ENCODE data around the gene KLF13.

KLF13 gene

DNA sequence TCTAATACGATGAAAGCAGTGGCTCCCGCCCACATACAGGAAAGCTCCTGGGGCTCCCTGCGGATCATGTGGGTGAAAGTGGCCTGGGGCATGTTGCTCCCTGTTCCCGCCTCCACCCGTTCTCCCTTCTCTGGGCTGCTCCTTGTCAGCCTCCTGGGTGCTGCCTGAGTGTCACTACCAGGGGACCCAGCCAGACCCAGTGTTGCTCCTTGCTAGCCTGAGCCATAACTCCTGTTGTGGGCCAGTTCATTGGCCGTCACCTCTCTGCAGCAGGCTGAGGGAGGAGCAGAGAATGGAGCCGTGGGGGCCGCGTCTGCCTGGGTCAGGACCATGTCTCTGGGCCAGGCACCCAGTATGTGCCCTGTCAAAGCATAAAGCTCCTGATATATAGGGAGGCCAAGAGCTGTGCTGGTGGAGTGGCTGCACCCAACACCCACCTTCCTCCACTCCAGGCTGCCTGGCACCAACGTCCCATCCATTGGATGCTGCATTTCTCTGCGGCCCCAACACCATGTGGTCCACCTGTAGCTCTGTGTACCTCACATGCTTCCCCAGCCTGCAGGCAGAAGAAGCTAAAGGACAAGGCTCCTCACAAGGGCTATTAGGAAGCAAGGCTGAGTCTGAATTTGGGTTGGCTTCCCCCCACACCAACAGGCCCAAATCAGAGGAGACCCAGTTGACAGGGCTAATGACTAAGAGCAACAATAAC is 40.5 kb downstream of the KLF13 start:
- no peak for DNase-seq

DNA sequence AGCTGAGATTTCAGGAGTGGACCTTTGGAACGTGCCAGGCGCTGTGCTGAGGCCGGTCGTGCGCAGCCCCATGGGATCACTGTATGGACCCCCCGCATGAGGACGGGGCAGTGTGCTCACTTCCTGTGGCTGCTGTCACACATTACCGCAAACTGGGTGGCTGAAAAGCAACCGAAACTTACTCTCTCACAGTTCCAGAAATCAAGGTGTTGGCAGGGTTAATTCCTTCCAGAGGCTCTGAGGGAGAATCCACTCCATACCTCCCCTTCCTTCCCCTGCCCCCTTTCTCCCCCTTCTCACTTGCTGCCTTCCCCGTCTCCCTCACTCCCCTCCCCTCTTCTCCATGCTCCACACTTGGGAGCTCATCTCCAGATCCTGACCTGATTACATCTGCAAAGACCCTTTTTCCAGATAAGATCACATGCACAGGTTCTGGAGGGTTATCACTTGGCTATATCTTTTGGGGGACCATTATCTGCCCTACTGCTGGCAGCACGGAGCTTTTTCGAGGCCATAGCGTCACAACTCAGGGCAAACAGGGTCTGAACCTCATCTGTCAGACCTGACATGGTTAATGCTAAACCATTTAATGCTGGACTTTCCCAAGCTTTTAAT is 41.2 kb downstream of the KLF13 start:
- DNase-seq = no peak

DNA sequence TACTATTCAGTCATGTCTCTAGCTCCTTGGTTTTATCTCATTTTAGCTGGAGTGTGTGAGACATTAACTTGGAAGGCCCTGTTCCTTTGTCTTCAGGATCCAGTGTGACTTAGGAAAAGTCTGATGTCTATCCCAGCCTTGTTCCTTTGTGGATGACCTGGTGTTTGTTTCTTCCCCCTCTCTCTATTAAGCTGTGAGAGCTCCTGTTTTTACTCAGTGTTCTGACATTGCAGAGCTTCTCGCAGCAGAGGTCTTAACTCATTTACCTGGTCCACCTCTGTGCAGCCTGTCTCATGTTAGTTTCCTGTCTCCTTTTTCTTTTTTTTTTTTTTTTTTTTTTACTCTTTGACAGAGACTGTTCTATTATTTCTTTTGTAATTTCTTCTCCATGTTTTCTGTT is 43.1 kb downstream of the KLF13 start:
- no peak for DNase-seq

- DNase-seq = no peak
Observed at GRCh38 chr15:31371520-31372240, 45.0 kb downstream of the KLF13 start.

DNA sequence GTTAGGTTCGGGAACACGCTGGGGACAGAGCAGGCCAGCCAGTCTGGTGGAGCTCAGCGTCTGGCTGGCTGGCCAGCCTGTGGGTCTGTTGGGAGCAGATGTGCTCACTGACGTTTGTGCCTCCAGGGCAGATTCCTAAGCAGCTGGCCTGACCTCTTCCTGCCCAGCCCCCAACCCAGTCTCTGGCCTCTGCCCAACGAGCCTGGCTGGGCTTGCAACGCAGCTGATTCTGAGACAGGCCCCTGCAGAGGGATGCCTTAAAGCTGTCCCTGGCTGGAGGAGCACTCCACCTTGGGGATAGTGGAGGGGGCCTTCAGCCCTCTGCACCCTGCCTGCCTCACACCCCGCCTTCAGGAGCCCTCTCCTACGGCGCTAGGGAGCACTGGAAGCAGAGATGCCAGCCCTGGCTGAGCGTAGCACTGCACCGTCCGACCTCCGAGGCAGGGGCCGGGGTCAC is 46.0 kb downstream of the KLF13 start:
- DNase-seq = no peak

GRCh38 chr15:31373096-31373865 is 46.6 kb downstream of the KLF13 start:
- no peak for DNase-seq

- DNase-seq = no peak
Observed at GRCh38 chr15:31373970-31374369, 47.3 kb downstream of the KLF13 start.

GRCh38 chr15:31374489-31374888 is 47.9 kb downstream of the KLF13 start:
- no peak for DNase-seq

GRCh38 chr15:31374986-31375385 is 48.4 kb downstream of the KLF13 start:
- DNase-seq = no peak

- no peak for DNase-seq
Observed at GRCh38 chr15:31375772-31376171, 49.1 kb downstream of the KLF13 start.

GRCh38 chr15:31376511-31376910 is 49.9 kb downstream of the KLF13 start:
- no peak for DNase-seq

GRCh38 chr15:31377030-31377429 is 50.4 kb downstream of the KLF13 start:
- DNase-seq = no peak

- no peak for DNase-seq
Observed at GRCh38 chr15:31378363-31378903, 51.8 kb downstream of the KLF13 start.

DNA sequence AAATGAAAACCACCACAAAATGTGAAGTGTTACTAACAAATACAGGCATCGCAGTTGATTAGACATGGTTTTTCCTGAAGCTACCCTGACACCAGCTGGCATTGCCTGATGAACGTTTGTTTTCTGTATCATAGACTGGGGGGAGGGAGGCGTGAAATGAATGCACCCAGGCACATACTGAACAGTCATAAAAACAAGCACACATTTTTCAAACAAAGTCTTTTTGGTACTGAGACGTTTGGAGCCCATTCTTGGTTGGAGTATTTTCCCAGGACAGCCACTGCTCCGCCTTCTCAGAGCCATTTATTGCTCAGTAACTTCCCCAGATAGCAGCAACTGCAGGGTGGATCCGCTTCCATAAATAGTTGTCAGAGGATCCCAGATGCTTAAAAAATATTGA is 52.4 kb downstream of the KLF13 start:
- no peak for DNase-seq

DNA sequence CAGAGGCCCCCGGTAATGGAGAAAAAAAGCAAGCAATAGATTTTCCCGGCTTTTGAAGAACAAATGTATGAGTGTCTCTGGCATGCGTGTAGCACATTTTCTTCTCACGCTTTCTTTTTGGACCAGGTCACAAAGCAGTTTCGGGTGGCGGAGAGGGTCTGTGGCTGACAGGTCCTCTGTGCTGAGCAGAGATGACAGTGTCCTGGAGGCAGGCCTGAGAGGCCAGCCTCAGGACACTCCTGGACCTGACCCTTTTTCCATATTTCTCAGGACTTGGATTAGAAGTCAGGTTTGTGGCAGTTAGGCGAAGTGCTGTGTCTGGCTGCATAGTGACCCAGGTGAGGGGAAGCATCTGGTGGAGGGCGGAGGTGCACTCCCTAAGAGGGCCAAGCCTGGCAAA is 52.9 kb downstream of the KLF13 start:
- DNase-seq = no peak

DNA sequence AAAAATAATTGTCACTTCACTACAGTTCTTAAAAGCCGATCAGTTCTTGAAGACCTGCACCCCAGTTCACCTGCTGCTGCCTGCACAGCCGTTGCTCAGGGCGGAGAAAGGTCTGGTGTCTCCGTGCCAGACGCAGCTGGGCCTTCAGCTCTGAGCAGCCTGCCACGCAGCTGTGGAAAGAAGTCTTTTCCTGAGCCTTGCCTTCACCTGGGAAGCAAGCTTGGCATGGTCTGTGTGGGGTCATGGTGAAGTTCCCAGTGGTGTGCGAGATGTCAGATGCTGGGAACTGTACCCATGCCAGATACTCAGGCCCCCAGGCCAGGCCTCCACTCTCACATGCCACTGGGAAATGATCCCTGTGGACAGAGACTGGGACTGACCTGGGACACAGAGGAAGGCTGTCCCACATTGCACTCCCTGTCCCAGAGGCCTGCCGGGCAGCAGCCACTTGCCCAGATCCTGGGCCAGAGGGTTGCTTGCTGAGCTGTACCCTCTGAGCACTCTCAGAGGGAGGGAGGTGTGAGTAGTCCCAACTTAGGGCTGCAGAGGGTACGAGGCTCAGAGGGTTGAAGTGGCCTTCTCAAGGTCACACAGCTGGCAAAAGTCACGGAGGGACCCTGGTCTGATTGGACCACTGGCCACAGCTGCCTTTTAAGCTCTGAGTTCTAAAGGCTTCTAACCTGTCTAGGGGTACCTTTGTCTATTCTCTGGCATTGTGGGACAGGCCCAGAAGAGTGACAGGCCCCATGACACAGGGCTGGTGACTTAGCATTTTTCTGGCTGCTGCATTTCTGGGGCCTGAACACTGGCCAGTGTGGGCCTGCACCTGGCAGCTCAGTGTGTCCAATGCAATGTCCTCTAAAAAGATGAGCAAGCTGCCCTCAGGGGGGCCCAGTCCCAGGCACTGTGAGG is 55.4 kb downstream of the KLF13 start:
- DNase-seq = no peak

DNA sequence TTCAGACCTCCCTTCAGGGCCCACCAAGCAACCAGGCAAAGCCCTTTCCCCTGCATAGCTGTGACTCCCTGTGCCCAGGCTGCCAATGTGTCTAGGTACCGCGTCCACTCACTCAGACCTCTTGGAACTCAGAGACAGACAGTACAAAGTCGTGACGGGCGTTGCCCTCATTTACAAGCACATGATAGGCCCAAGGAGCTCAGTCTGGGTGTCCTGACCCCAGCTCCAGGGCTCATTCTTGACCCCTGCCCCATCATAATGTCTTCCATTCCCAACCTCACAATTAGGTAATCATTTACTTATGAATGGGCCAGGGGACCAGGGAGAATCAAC is 56.0 kb downstream of the KLF13 start:
- DNase-seq = no peak

GRCh38 chr15:31383139-31383538 is 56.5 kb downstream of the KLF13 start:
- DNase-seq = no peak

GRCh38 chr15:31384568-31384967 is 57.9 kb downstream of the KLF13 start:
- DNase-seq = no peak

DNA sequence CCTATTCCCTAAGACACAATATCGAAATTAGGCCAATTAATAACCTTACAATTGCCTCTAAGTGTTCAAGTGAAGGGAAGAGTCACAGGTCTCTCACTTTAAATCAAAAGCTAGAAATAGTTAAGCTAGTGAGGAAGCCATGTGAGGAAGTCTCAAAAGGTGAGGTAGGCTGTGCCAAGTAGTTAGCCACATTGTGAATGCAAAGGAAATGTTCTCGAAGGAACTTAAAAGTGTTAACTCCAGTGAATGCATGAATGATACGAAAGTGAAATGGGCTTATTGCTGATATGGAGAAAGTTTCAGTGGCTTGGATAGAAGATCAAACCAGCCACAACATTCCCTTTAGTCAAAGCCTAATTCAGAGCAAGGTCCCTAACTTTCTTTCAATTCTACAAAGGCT is 59.1 kb downstream of the KLF13 start:
- no peak for DNase-seq

DNA sequence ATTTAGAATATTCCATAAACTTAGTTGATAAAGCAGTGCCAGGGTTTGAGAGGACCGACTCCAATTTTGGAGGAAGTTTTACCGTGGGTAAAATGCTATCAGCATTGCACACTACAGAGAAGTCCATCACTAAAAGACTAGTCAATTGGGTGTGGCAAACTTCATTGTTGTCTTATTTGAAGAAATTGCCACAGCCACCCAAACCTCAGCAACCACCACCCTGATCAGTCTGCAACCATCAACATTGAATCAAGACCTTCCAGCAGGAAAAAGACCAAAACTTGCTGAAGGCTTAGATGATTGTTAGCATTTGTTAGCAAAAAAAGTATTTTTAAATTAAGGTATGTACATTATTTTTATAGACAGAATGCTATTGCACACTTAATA is 60.5 kb downstream of the KLF13 start:
- DNase-seq = no peak

- no peak for DNase-seq
Observed at GRCh38 chr15:31387479-31388118, 61.0 kb downstream of the KLF13 start.
